ENCODE measurements around the gene ETFB. TPM values are rescaled to one million over a fixed set of nuclear protein-coding genes. Genes with fewer than 3 reads are reported as not detected.

The ETFB gene
- total RNA-seq, 1 donor from 2014 or later: 70.6 TPM

DNA sequence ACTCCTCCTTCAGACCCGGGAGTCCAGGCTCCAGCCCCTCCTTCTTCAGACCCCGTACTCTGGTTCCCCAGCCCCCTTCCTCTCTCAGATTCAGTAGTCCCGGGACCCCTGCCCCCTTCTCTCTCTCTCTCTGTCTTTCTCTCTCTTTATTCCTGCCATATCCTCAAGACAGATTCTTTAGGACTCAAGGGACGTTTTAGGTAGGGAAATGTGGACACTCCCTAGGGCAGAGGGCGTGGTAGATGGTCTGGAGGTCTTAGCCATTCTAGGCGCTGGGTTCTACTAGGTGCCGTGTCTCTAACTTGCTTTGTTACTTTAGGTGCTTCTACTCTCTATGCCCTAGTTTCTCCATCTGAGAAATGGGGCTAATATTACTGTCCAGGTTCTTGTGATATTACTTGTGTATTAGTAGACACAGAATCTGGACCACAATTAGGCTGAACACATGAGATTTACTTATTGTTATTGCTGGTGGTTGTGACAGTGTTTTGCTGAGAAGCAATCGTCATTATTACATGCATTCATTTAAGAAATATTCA lies 25.0 kb upstream of the ETFB start:
- FAIRE-seq (no peak), DNase-seq (ENCODE audit: low read depth) (no peak)
- H3K36me3 ChIP-seq (ENCODE audit: control insufficient read depth, insufficient read depth, low read length): no peaks in the 10 kb centered on the region
- H3K4me3 ChIP-seq (ENCODE audit: low read depth, low read length): no peak overlapping the region
- no peaks in the 10 kb centered on the region for H3K27me3 ChIP-seq (ENCODE audit: control insufficient read depth, insufficient read depth, low read length)
- TF ChIP-seq, protein P1, sequence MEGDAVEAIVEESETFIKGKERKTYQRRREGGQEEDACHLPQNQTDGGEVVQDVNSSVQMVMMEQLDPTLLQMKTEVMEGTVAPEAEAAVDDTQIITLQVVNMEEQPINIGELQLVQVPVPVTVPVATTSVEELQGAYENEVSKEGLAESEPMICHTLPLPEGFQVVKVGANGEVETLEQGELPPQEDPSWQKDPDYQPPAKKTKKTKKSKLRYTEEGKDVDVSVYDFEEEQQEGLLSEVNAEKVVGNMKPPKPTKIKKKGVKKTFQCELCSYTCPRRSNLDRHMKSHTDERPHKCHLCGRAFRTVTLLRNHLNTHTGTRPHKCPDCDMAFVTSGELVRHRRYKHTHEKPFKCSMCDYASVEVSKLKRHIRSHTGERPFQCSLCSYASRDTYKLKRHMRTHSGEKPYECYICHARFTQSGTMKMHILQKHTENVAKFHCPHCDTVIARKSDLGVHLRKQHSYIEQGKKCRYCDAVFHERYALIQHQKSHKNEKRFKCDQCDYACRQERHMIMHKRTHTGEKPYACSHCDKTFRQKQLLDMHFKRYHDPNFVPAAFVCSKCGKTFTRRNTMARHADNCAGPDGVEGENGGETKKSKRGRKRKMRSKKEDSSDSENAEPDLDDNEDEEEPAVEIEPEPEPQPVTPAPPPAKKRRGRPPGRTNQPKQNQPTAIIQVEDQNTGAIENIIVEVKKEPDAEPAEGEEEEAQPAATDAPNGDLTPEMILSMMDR (IDR thresholded peaks at IDR 0.05; ENCODE audit: insufficient read depth, low read length, severe bottlenecking): no peak

DNA sequence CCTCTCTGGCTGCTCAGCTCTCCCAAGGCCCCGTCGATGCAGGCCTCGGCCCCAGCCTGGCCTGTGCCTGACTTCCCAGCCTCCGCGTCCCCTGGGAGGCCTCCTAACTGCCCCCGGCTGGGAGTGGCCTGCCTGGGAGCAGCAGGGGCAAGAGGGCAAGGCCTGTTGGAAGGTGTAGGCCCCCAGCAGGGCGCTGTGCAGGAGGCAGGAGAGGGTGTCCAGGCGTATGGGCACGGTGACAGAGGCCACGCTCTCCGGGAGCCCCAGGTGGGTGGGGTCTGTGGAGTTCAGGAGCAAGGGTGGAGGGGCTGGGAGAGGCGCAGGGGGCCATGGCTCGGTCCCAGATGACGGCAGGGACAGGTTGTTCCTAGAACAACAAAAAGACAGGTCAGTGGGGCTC lies 23.0 kb upstream of the ETFB start:
- DNase-seq (ENCODE audit: low read depth) (no peak), FAIRE-seq (no peak)
- Histone ChIP-seq H3K4me3 (ENCODE audit: low read depth, low read length) (no peak overlapping the region), H3K27me3 (ENCODE audit: control insufficient read depth, insufficient read depth, low read length) (no peaks in the 10 kb centered on the region), H3K36me3 (ENCODE audit: control insufficient read depth, insufficient read depth, low read length) (no peaks in the 10 kb centered on the region)
- TF ChIP-seq, protein P1 (IDR thresholded peaks at IDR 0.05; ENCODE audit: insufficient read depth, low read length, severe bottlenecking): no peak

DNA sequence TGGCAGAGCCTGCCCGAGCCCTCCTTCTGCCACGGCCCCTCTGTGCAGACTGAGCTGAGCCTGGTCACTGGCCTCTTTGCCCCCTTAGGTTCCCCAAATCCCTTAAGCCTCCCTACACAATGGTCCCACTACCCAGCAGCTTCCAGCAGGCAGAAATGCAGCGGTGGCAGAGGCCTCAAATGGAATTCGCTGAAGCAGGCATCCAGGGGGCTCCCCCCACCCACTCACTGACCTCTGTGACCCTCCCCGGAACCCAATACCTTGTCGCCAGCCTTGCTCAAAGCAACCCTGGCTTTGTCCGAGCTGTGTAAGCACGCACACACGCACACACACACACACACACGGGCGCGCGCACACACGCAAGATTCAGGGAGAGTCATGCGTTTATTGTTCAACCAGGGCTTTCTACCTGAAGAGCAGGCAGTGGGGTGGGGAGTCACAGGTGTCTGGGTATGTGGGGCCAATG lies 21.8 kb upstream of the ETFB start, which contains the start of gene LIM2:
Gene LIM2 (minus strand): TSS at position 51 of the 466 bp plus-strand sequence. CDS start 531 bp downstream, outside the sequence.
- no peak within 1 kb of the TSS for H3K4me3 ChIP-seq (ENCODE audit: low read depth, low read length)
- DNase-seq (ENCODE audit: low read depth) (no peak), FAIRE-seq (no peak)
- no peaks in the 10 kb centered on the region for H3K27me3 ChIP-seq (ENCODE audit: control insufficient read depth, insufficient read depth, low read length)
- TF ChIP-seq, protein P1 (IDR thresholded peaks at IDR 0.05; ENCODE audit: insufficient read depth, low read length, severe bottlenecking): no peak
- no peaks in the 10 kb centered on the region for H3K36me3 ChIP-seq (ENCODE audit: control insufficient read depth, insufficient read depth, low read length)

DNA sequence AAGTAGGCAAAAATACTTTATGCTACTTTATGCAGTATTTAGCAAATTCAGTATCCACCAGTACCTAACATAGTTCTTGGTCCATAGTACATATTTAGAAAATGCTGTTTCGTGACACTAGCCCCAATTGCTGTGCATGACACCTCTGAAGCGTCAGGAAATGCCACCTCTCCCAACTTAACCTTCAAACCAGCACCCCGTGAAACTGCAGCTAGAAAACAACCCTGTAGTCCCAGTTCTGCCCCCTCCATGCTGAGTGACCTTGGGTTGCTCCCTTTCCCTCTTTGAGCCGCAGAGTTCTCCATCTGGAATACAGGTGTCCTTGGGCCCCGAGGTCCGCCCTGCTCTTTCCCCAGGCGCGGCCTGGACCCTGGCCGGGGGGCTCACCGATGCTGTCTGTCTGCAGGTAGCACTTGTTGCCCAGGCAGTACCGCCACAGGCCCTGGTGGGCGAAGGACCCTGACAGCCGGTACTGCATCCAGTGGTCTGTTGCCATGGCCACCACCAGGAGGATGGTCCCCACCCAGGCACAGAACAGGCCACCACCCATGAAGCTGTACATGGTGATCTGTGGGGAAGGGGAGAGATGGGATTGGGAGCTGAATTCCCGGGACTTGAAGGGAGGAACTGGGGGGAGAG lies 20.8 kb upstream of the ETFB start:
- no peak for DNase-seq (ENCODE audit: low read depth)
- FAIRE-seq: no peak
- TF ChIP-seq, protein P1 (IDR thresholded peaks at IDR 0.05; ENCODE audit: insufficient read depth, low read length, severe bottlenecking): no peak
- Histone ChIP-seq H3K36me3 (ENCODE audit: control insufficient read depth, insufficient read depth, low read length) (no peaks in the 10 kb centered on the region), H3K4me3 (ENCODE audit: low read depth, low read length) (no peak overlapping the region), H3K27me3 (ENCODE audit: control insufficient read depth, insufficient read depth, low read length) (no peaks in the 10 kb centered on the region)

DNA sequence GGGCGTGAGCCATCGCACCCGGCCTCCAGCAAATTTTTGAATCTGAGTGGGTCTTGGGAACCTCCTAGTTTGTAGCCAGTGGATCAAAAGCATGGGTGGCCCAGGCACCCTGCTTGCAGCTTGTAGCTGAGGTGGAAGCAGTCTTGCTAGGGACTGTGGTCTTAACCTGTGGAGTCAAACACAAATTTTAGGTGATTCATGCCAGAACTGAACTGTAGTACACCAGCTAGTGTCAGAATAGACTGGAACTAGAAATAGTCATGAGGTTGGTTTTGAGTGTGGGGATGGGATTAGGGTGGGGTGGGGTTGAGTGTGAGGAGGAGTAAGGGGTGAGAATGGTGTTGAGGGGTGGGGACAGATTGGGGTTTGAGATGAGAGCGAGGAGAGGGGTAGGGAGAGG lies 15.8 kb upstream of the ETFB start:
- no peaks in the 10 kb centered on the region for H3K36me3 ChIP-seq (ENCODE audit: control insufficient read depth, insufficient read depth, low read length)
- no peaks in the 10 kb centered on the region for H3K27me3 ChIP-seq (ENCODE audit: control insufficient read depth, insufficient read depth, low read length)
- DNase-seq (ENCODE audit: low read depth) (no peak), FAIRE-seq (no peak)
- no peak overlapping the region for H3K4me3 ChIP-seq (ENCODE audit: low read depth, low read length)
- TF ChIP-seq, protein P1 (IDR thresholded peaks at IDR 0.05; ENCODE audit: insufficient read depth, low read length, severe bottlenecking): no peak
